HepG2 (cell line): ENCODE data around the gene NINJ2. TPM values are rescaled to one million over a fixed set of nuclear protein-coding genes. Genes with fewer than 3 reads are reported as not detected.

Experiments used
- ATAC-seq: fragments of 200-7000 bp; cut with Tn5 transposase; 3 replicates; pipeline ENCODE4 v1.9.1; 2020; ENCODE audit warnings: mild to moderate bottlenecking, moderate library complexity
- BruUV-seq: library from RNA; stranded (reverse); fragments of 400-500 nt; replicated peaks from 2 replicates; lab custom pipeline; 2021; lab: Mats Ljungman, UMichigan
- CTCF ChIA-PET: fragments of 300-600 bp; formaldehyde crosslinking; extraction: SDS; loops from one replicate; lab custom pipeline; 2021; ENCODE audit warnings: low total read pairs, inconsistent platforms, low intra/inter-chr PET ratio; lab: Yijun Ruan, JAX
- POLR2A ChIA-PET: fragments of 350-600 bp; sonication (Branson Sonifier 250); formaldehyde crosslinking; loops from one replicate; lab custom pipeline; 2020; ENCODE audit warnings: antibody characterized with exemption, inconsistent platforms; lab: Yijun Ruan, JAX
- DNase-seq: peaks from one replicate; pipeline ENCODE4 v3.0.0-alpha.2; 2015; ENCODE audit warnings: low spot score
- FAIRE-seq: peaks from 3 replicates; lab custom pipeline; 2011; peaks lifted over from hg19 to GRCh38; lab: Jason Lieb, UNC
- H2AFZ ChIP-seq: one replicate; pipeline ENCODE4 v1.6.1; 2011; ENCODE audit warnings: low read length, inconsistent platforms
- H3K27ac ChIP-seq: fragments of 300-600 bp; 3 replicates; pipeline ENCODE4 v1.8.0; 2011; ENCODE audit warnings: mixed run types, mild to moderate bottlenecking, mixed read lengths, low read length, inconsistent platforms; ENCODE audit not compliant: insufficient read depth; ENCODE audit errors: extremely low read length
- H3K27me3 ChIP-seq, 2 experiments: fragments of 200-600 bp in 1 of 2; 2 replicates in 1 of 2; 3 replicates in 1 of 2; pipeline versions ENCODE4 v1.6.0 to v1.8.0; 2011; ENCODE audit warnings: low read length in 2 of 2, mild to moderate bottlenecking in 2 of 2, moderate library complexity in 2 of 2, inconsistent platforms in 1 of 2; ENCODE audit not compliant: insufficient read depth in 2 of 2, control insufficient read depth in 1 of 2
- H3K36me3 ChIP-seq, 2 experiments: fragments of 200-600 bp in 1 of 2; replicated peaks in 1 of 2; 2 replicates in 1 of 2; 3 replicates in 1 of 2; pipeline versions ENCODE4 v1.5.1 to v1.8.0; 2011; ENCODE audit warnings: low read length in 2 of 2, inconsistent platforms in 1 of 2; ENCODE audit not compliant: insufficient read depth in 2 of 2, control insufficient read depth in 1 of 2
- H3K4me1 ChIP-seq: 2 replicates; pipeline ENCODE4 v1.5.1; 2012; ENCODE audit warnings: low read length, inconsistent platforms; ENCODE audit not compliant: insufficient read depth
- H3K4me2 ChIP-seq: 2 replicates; pipeline ENCODE4 v1.6.0; 2011; ENCODE audit warnings: low read depth, low read length, inconsistent platforms
- H3K4me3 ChIP-seq, 3 experiments: fragments of 200-600 bp in 1 of 3; sonication (generic), shearing (Covaris generic) in 1 of 3; replicated peaks in 1 of 3; 2 replicates each; pipeline ENCODE4 v1.5.1; 2011 to 2016; ENCODE audit warnings: low read length in 3 of 3, inconsistent platforms in 2 of 3, low read depth in 2 of 3, mild to moderate bottlenecking in 2 of 3, control low read depth in 1 of 3, mixed read lengths in 1 of 3; ENCODE audit not compliant: insufficient read depth in 1 of 3
- H3K79me2 ChIP-seq: one replicate; pipeline ENCODE4 v1.6.1; 2011; ENCODE audit warnings: low read length, inconsistent platforms; ENCODE audit not compliant: insufficient read depth
- H3K9ac ChIP-seq: 2 replicates; pipeline ENCODE4 v1.6.0; 2011; ENCODE audit warnings: mild to moderate bottlenecking, low read depth, low read length, inconsistent platforms; ENCODE audit not compliant: insufficient read depth
- H3K9me3 ChIP-seq: 2 replicates; pipeline ENCODE4 v1.5.1; 2012; ENCODE audit warnings: mild to moderate bottlenecking, low read length
- H4K20me1 ChIP-seq: 2 replicates; pipeline ENCODE4 v1.6.0; 2011; ENCODE audit warnings: inconsistent platforms, mild to moderate bottlenecking, low read length, moderate library complexity; ENCODE audit not compliant: insufficient read depth
- CBX1 ChIP-seq: IDR thresholded peaks from one replicate; pipeline ENCODE4 v1.6.1; 2016; ENCODE audit warnings: antibody characterized with exemption, low read depth
- CBX5 ChIP-seq: sonication (generic); formaldehyde crosslinking; IDR thresholded peaks from 2 replicates; pipeline ENCODE4 v1.4.0; 2020; ENCODE audit warnings: missing genetic modification reagents, borderline replicate concordance
- CHD4 ChIP-seq: fragments of 200-600 bp; sonication (generic); IDR thresholded peaks from 2 replicates; pipeline ENCODE4 v1.7.0; 2017; ENCODE audit warnings: mild to moderate bottlenecking, low read length, borderline replicate concordance
- FOXP1 ChIP-seq, 2 experiments: fragments of 450-650 bp in 1 of 2; IDR thresholded peaks; 2 replicates each; pipeline ENCODE4 v1.6.1; 2017 to 2018; ENCODE audit warnings: antibody characterized with exemption in 1 of 2
- HNF4A ChIP-seq: sonication (generic); formaldehyde crosslinking; IDR thresholded peaks from 2 replicates; pipeline ENCODE4 v1.4.0; 2020; ENCODE audit warnings: missing genetic modification reagents
- LCORL ChIP-seq, 2 experiments: fragments of 450-650 bp in 1 of 2; sonication (generic) in 1 of 2; formaldehyde crosslinking in 1 of 2; IDR thresholded peaks; 2 replicates each; pipeline versions ENCODE4 v1.5.0 to v1.6.1; 2017 to 2020; ENCODE audit warnings: antibody characterized with exemption in 1 of 2, missing genetic modification reagents in 1 of 2
- MATR3 ChIP-seq: sonication (generic); formaldehyde crosslinking; IDR thresholded peaks from 2 replicates; pipeline ENCODE4 v1.4.0; 2020; ENCODE audit warnings: missing genetic modification reagents
- ZFX ChIP-seq: sonication (generic); formaldehyde crosslinking; IDR thresholded peaks from 2 replicates; pipeline ENCODE4 v1.4.0; 2020; ENCODE audit warnings: mild to moderate bottlenecking, low read depth, missing genetic modification reagents, moderate library complexity
- ZMYM3 ChIP-seq: sonication (generic); formaldehyde crosslinking; IDR thresholded peaks from 2 replicates; pipeline ENCODE4 v1.5.1; 2020; ENCODE audit warnings: mild to moderate bottlenecking, missing genetic modification reagents
- ZNF121 ChIP-seq: sonication (generic); formaldehyde crosslinking; IDR thresholded peaks from 2 replicates; pipeline ENCODE4 v1.5.0; 2020; ENCODE audit warnings: mild to moderate bottlenecking, missing genetic modification reagents
- ZNF335 ChIP-seq: sonication (generic); formaldehyde crosslinking; IDR thresholded peaks from 2 replicates; pipeline ENCODE4 v1.4.0; 2020; ENCODE audit warnings: missing genetic modification reagents
- ZNF501 ChIP-seq: sonication (generic); formaldehyde crosslinking; IDR thresholded peaks from 2 replicates; pipeline ENCODE4 v1.5.1; 2020; ENCODE audit warnings: mild to moderate bottlenecking, moderate library complexity, missing genetic modification reagents
- ZNF543 ChIP-seq: sonication (generic); formaldehyde crosslinking; IDR thresholded peaks from 2 replicates; pipeline ENCODE4 v1.4.0; 2020; ENCODE audit warnings: mild to moderate bottlenecking, missing genetic modification reagents
- ZNF644 ChIP-seq: IDR thresholded peaks from 2 replicates; pipeline ENCODE4 v1.6.1; 2016; ENCODE audit warnings: low read depth
- ZNF687 ChIP-seq: sonication (generic); formaldehyde crosslinking; IDR thresholded peaks from 2 replicates; pipeline ENCODE4 v1.5.1; 2020; ENCODE audit warnings: mild to moderate bottlenecking, missing genetic modification reagents, moderate library complexity
- WGBS: methylation state at CpG from one replicate; pipeline ENCODE4 v1.1.6; 2017; ENCODE audit warnings: low lambda C conversion rate; 5-methylcytosine and 5-hydroxymethylcytosine counted together
- in situ Hi-C: cut with HindIII; loops from 2 replicates; pipeline ENCODE4 v1.10.0; 2017; ENCODE audit warnings: low pct_unique_long_range_greater_than_20kb; ENCODE audit not compliant: extremely low pct_ligation_motif_present
- intact Hi-C: fragments of 100-400 bp; cut with micrococcal nuclease; formaldehyde crosslinking; loops from one replicate; pipeline ENCODE4 v1.10.0; 2022; ENCODE audit not compliant: unreplicated experiment
- polyA plus RNA-seq, 8 experiments: library from polyadenylated mRNA; depleted of rRNA in 3 of 8; stranded (reverse) in 7 of 8; unstranded in 1 of 8; fragments of >200 nt; fragmentation: Illumina TruSeq in 4 of 8; extraction: Trizol in 4 of 8; gene quantifications; 2 replicates each; pipeline versions ENCODE4 v1.2.1 to v1.2.3, GENCODE V29; 2011 to 2016; ENCODE audit warnings: low read depth in 4 of 8, missing spikeins in 1 of 8, mixed read lengths in 1 of 8; ENCODE audit not compliant: insufficient read depth in 1 of 8
- total RNA-seq, 5 experiments: library from RNA; depleted of rRNA; stranded (reverse); fragments of >200 nt; fragmentation: Illumina TruSeq; extraction: Trizol; gene quantifications; 2 replicates each; pipeline ENCODE4 v1.2.3, GENCODE V29; 2016; ENCODE audit warnings: low read depth in 1 of 5
- TF ChIP-seq, protein P1 (sequence below): sonication (generic); formaldehyde crosslinking; IDR thresholded peaks from 2 replicates; pipeline ENCODE4 v1.5.0; 2020; ENCODE audit warnings: mild to moderate bottlenecking, missing genetic modification reagents

Gene NINJ2
- total and polyA plus RNA-seq, 2 of the 13 experiments (the other 11 are each of a cell fraction or from before 2014, with no cell fraction given): 0.62 to 3.8 TPM

- no peak for TF ChIP-seq CBX5 (CRISPR knock-in tag)
- peak; percentile 5; the same call in 1 of the 2 replicates for TF ChIP-seq ZMYM3 (CRISPR knock-in tag)
- TF ChIP-seq FOXP1 (IDR thresholded peaks at IDR 0.05): no peak
- TF ChIP-seq FOXP1 (CRISPR knock-in tag; IDR thresholded peaks at IDR 0.05): peak; percentile 63; the same call in 1 of the 2 replicates
- TF ChIP-seq, all 625 proteins: peak for 15
Measured at GRCh38 chr12:623865-624372, 39.3 kb downstream of the NINJ2 start (continued).

DNA sequence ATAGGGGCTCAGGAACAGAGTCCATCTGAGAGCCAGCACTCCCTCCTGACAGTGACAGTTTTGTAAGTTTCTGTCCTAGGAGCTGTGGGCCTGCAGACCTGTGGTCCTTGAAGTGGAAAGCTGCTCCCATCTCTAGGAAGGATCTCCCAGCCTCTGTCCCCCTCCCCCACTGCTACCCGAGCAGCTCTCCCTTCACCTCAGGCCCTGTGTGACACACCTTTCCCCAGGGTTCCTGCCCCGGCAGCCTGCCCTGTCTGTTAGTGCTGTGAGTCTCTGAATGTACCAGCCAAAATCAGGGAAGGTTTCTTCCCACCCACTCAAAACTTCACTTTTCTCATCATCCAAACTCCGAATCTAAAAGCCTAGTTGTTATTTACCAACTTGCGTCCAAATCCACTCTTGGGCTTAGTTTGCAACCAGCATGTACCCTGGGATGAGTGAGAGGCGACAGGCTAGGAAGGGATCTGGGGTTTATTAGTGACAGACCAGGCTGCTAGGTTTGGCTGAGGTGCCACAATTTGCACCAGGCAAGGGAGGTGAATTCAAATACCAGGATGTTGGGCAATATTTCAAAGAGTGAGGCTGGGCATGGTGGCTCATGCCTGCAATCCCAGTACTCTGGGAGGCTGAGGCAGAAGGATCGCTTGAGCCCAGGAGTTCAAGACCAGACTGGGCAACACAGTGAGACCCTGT lies 39.9 kb downstream of the NINJ2 start:
- peak; percentile 52 for ATAC-seq
- Histone ChIP-seq H3K4me2 (peak overlapping the region; percentile 43), H3K27me3 (no peaks in the 10 kb centered on the region), H3K36me3 (no peaks in the 10 kb centered on the region), H3K9ac (no peak overlapping the region), H3K9me3 (no peaks in the 10 kb centered on the region), H3K79me2 (no peaks in the 10 kb centered on the region), H3K4me3 (peak overlapping the region in 1 of 3 experiments; percentile 27; a peak in 1 of 6 replicates), H3K4me1 (peaks cover 84% of the 10 kb centered on the region), H4K20me1 (no peaks in the 10 kb centered on the region), H2AFZ (no peak overlapping the region), H3K27ac (peak overlapping the region; percentile 1)
- DNase-seq: no peak
- no peak for FAIRE-seq
- intact Hi-C loops: no loop called here
- in situ Hi-C loops: no loop called here
- 49% methylated on average over 6 of the region's 6 CpGs for WGBS
- ChIA-PET CTCF (no interaction called here), POLR2A (interaction anchor here (0.7 kb wide), 1 partner anchor 8 kb away, joined by 3 read pairs; no protein-coding TSS in a partner anchor)
- BruUV-seq: no TSS peak
- 0 out of 2 replicates have a peak, but pooled peaks have one; percentile 12 for TF ChIP-seq HNF4A (CRISPR knock-in tag)
- peak; percentile 17; the same call in 1 of the 2 replicates for TF ChIP-seq ZFX (CRISPR knock-in tag)
- TF ChIP-seq CBX1: no peak
- TF ChIP-seq ZNF543 (CRISPR knock-in tag): 0 out of 2 replicates have a peak, but pooled peaks have one; percentile 24
- no peak for TF ChIP-seq ZNF644 (CRISPR knock-in tag)
- TF ChIP-seq LCORL (IDR thresholded peaks at IDR 0.05): no peak
- TF ChIP-seq LCORL (CRISPR knock-in tag; IDR thresholded peaks at IDR 0.05): peak; percentile 12; the same call in 1 of the 2 replicates
- peak; percentile 99 for TF ChIP-seq ZNF121 (CRISPR knock-in tag)
- no peak for TF ChIP-seq MATR3 (CRISPR knock-in tag)
- TF ChIP-seq, protein P1, sequence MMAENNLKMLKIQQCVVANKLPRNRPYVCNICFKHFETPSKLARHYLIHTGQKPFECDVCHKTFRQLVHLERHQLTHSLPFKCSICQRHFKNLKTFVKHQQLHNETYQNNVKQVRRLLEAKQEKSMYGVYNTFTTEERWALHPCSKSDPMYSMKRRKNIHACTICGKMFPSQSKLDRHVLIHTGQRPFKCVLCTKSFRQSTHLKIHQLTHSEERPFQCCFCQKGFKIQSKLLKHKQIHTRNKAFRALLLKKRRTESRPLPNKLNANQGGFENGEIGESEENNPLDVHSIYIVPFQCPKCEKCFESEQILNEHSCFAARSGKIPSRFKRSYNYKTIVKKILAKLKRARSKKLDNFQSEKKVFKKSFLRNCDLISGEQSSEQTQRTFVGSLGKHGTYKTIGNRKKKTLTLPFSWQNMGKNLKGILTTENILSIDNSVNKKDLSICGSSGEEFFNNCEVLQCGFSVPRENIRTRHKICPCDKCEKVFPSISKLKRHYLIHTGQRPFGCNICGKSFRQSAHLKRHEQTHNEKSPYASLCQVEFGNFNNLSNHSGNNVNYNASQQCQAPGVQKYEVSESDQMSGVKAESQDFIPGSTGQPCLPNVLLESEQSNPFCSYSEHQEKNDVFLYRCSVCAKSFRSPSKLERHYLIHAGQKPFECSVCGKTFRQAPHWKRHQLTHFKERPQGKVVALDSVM: peak; percentile 85
- TF ChIP-seq ZNF687 (CRISPR knock-in tag): peak; percentile 51
- TF ChIP-seq CHD4: no peak
- 0 out of 2 replicates have a peak, but pooled peaks have one; percentile 16 for TF ChIP-seq ZNF501
- TF ChIP-seq ZNF335: no peak
